Keratinocyte (primary cell): Measurements from ENCODE around the gene CIRBP. TPM values are rescaled to one million over a fixed set of nuclear protein-coding genes. Genes with fewer than 3 reads are reported as not detected.

Source experiments
- DNase-seq: peaks from one replicate; pipeline ENCODE4 v3.0.0-alpha.2; 2011; ENCODE audit warnings: low read depth, missing footprints, low spot score
- FAIRE-seq: peaks from 2 replicates; lab custom pipeline; 2011; peaks lifted over from hg19 to GRCh38; lab: Jason Lieb, UNC
- H2AFZ ChIP-seq: 2 replicates; pipeline ENCODE4 v1.6.0; 2012; ENCODE audit warnings: low read length, control low read depth, inconsistent platforms; ENCODE audit not compliant: control insufficient read depth
- H3K27ac ChIP-seq: 2 replicates; pipeline ENCODE4 v1.5.1; 2011; ENCODE audit warnings: low read length; ENCODE audit not compliant: control insufficient read depth, insufficient read depth
- H3K27me3 ChIP-seq: 3 replicates; pipeline ENCODE4 v1.6.0; 2011; ENCODE audit warnings: low read length; ENCODE audit not compliant: control insufficient read depth, insufficient read depth; ENCODE audit errors: extremely low read depth
- H3K36me3 ChIP-seq, 2 experiments: 2 replicates in 1 of 2; 3 replicates in 1 of 2; pipeline ENCODE4 v1.5.1; 2011; ENCODE audit warnings: low read length in 2 of 2, mild to moderate bottlenecking in 1 of 2; ENCODE audit not compliant: control insufficient read depth in 2 of 2, insufficient read depth in 2 of 2; ENCODE audit errors: extremely low read depth in 1 of 2
- H3K4me1 ChIP-seq: 3 replicates; pipeline ENCODE4 v1.5.1; 2011; ENCODE audit warnings: low read length; ENCODE audit not compliant: control insufficient read depth, insufficient read depth; ENCODE audit errors: extremely low read depth
- H3K4me2 ChIP-seq: 3 replicates; pipeline ENCODE4 v1.6.0; 2011; ENCODE audit warnings: low read depth, low read length; ENCODE audit not compliant: control insufficient read depth, insufficient read depth; ENCODE audit errors: extremely low read depth
- H3K4me3 ChIP-seq, 3 experiments: fragments of 200-600 bp in 1 of 3; sonication (generic) in 1 of 3; 2 replicates in 2 of 3; 3 replicates in 1 of 3; pipeline ENCODE4 v1.5.1; 2011 to 2016; ENCODE audit warnings: low read length in 3 of 3, mild to moderate bottlenecking in 3 of 3, control low read depth in 2 of 3, inconsistent platforms in 1 of 3, low read depth in 1 of 3, mixed read lengths in 1 of 3, mixed run types in 1 of 3, moderate library complexity in 1 of 3; ENCODE audit not compliant: control insufficient read depth in 2 of 3, insufficient read depth in 2 of 3; ENCODE audit errors: extremely low read depth in 1 of 3
- H3K79me2 ChIP-seq: 2 replicates; pipeline ENCODE4 v1.6.0; 2012; ENCODE audit warnings: low read length; ENCODE audit not compliant: control insufficient read depth, insufficient read depth
- H3K9ac ChIP-seq: 3 replicates; pipeline ENCODE4 v1.6.0; 2011; ENCODE audit warnings: low read length; ENCODE audit not compliant: control insufficient read depth, insufficient read depth; ENCODE audit errors: extremely low read depth
- H3K9me1 ChIP-seq: 3 replicates; pipeline ENCODE4 v1.6.0; 2011; ENCODE audit warnings: low read length; ENCODE audit not compliant: control insufficient read depth, insufficient read depth; ENCODE audit errors: extremely low read depth
- H3K9me3 ChIP-seq: 2 replicates; pipeline ENCODE4 v1.5.1; 2012; ENCODE audit warnings: low read depth, low read length; ENCODE audit not compliant: control insufficient read depth
- H4K20me1 ChIP-seq: 3 replicates; pipeline ENCODE4 v1.6.0; 2011; ENCODE audit warnings: low read length; ENCODE audit not compliant: control insufficient read depth, insufficient read depth; ENCODE audit errors: extremely low read depth
- CTCF ChIP-seq, 3 experiments: IDR thresholded peaks in 1 of 3; conservative IDR thresholded peaks in 1 of 3; optimal IDR thresholded peaks in 1 of 3; 2 replicates in 2 of 3; 3 replicates in 1 of 3; pipeline versions ENCODE3 to v1.5.1; 2011; ENCODE audit warnings: low read length in 3 of 3, mild to moderate bottlenecking in 3 of 3, moderate library complexity in 2 of 3, control low read depth in 1 of 3, inconsistent platforms in 1 of 3; ENCODE audit not compliant: insufficient read depth in 2 of 3; ENCODE audit errors: extremely low read depth in 1 of 3
- EZH2 ChIP-seq: IDR thresholded peaks from one replicate; pipeline ENCODE4 v1.6.1; 2012; ENCODE audit warnings: inconsistent platforms, mild to moderate bottlenecking, low read length, moderate library complexity
- dilution Hi-C: fragments of 300-500 bp; cut with MboI; formaldehyde crosslinking; loops from one replicate; pipeline ENCODE4 v1.7.0; 2020; ENCODE audit warnings: low sequenced_read_pairs; ENCODE audit not compliant: extremely low pct_ligation_motif_present
- polyA plus RNA-seq, 5 experiments: library from polyadenylated mRNA; depleted of rRNA in 3 of 5; stranded (reverse) in 3 of 5; stranded (forward) in 1 of 5; unstranded in 1 of 5; fragments of >200 nt; gene quantifications; 1 replicate in 1 of 5; 2 replicates in 3 of 5; 3 replicates in 1 of 5; pipeline versions ENCODE4 v1.2.1 to v1.2.3, GENCODE V29; 2011 to 2012; ENCODE audit warnings: missing spikeins in 2 of 5, low read depth in 1 of 5, low replicate concordance in 1 of 5

CIRBP gene
- polyA plus RNA-seq, 1 donor (not counting 4 experiments of a cell fraction or from before 2014, with no cell fraction given), result 113 TPM

GRCh38 chr19:1291761-1292418 lies 22.8 kb downstream of the CIRBP start:
- H4K20me1 ChIP-seq, result no peaks in the 10 kb centered on the region
- H3K9me1 ChIP-seq, result no peaks in the 10 kb centered on the region
- dilution Hi-C loops, result no loop called here
- H3K36me3 ChIP-seq, result no peaks in the 10 kb centered on the region
- DNase-seq (no peak), FAIRE-seq (no peak)
- H3K9ac ChIP-seq, result no peak overlapping the region
- no peak overlapping the region for H3K27ac ChIP-seq
- no peak overlapping the region for H2AFZ ChIP-seq
- H3K27me3 ChIP-seq, result peaks cover 86% of the 10 kb centered on the region
- H3K79me2 ChIP-seq, result no peaks in the 10 kb centered on the region
- no peaks in the 10 kb centered on the region for H3K9me3 ChIP-seq
- no peak overlapping the region for H3K4me3 ChIP-seq
- TF ChIP-seq EZH2 (peak; percentile 17), CTCF (optimal IDR thresholded peaks at IDR 0.05 in 1 of 3, IDR thresholded peaks at IDR 0.05 in 1 of 3, conservative IDR thresholded peaks at IDR 0.05 in 1 of 3; ENCODE audit: extremely low read depth in 1 of 3, insufficient read depth in 2 of 3, low read length in 3 of 3) (no peak)
- no peaks in the 10 kb centered on the region for H3K4me1 ChIP-seq
- no peak overlapping the region for H3K4me2 ChIP-seq

GRCh38 chr19:1292419-1293151 lies 23.5 kb downstream of the CIRBP start:
- H4K20me1 ChIP-seq, result no peaks in the 10 kb centered on the region
- no peaks in the 10 kb centered on the region for H3K9me1 ChIP-seq
- dilution Hi-C loops, result no loop called here
- no peaks in the 10 kb centered on the region for H3K36me3 ChIP-seq
- no peaks in the 10 kb centered on the region for H3K4me1 ChIP-seq
- no peaks in the 10 kb centered on the region for H3K79me2 ChIP-seq
- H3K9me3 ChIP-seq, result no peaks in the 10 kb centered on the region
- no peak overlapping the region for H3K27ac ChIP-seq
- H3K4me2 ChIP-seq, result no peak overlapping the region
- DNase-seq (no peak), FAIRE-seq (no peak)
- TF ChIP-seq CTCF (optimal IDR thresholded peaks at IDR 0.05 in 1 of 3, IDR thresholded peaks at IDR 0.05 in 1 of 3, conservative IDR thresholded peaks at IDR 0.05 in 1 of 3; ENCODE audit: extremely low read depth in 1 of 3, insufficient read depth in 2 of 3, low read length in 3 of 3) (no peak), EZH2 (no peak)
- no peak overlapping the region for H3K4me3 ChIP-seq
- no peak overlapping the region for H2AFZ ChIP-seq
- H3K27me3 ChIP-seq, result peaks cover 79% of the 10 kb centered on the region
- H3K9ac ChIP-seq, result no peak overlapping the region
